WTC11 (cell line): Measurements from ENCODE around the gene USP44. TPM values are rescaled to one million over a fixed set of nuclear protein-coding genes. Genes with fewer than 3 reads are reported as not detected.

Source experiments
- ATAC-seq: fragments of 200-7000 bp; cut with Tn5 transposase; 2 replicates; pipeline ENCODE4 v1.10.0; 2021; ENCODE audit warnings: mild to moderate bottlenecking, moderate library complexity
- CTCF ChIA-PET: fragments of 300-600 bp; sonication (Branson Sonifier 250); formaldehyde crosslinking; loops from one replicate; lab custom pipeline; 2021; ENCODE audit warnings: antibody characterized with exemption; lab: Charles Lee
- POLR2A ChIA-PET: fragments of 350-600 bp; sonication (Branson Sonifier 250); formaldehyde crosslinking; loops from one replicate; lab custom pipeline; 2021; ENCODE audit warnings: antibody characterized with exemption; lab: Charles Lee
- DNase-seq: peaks from one replicate; pipeline ENCODE4 v3.0.0; 2021; ENCODE audit warnings: low spot score
- H3K27ac Mint-ChIP-seq: 2 replicates; pipeline ENCODE4 v1.8.0; 2021; ENCODE audit warnings: mixed read lengths
- H3K27me3 Mint-ChIP-seq: 2 replicates; pipeline ENCODE4 v1.8.0; 2021; ENCODE audit warnings: low read depth, mild to moderate bottlenecking, moderate library complexity, mixed read lengths
- H3K36me3 Mint-ChIP-seq: 2 replicates; pipeline ENCODE4 v1.8.0; 2021; ENCODE audit warnings: mixed read lengths
- H3K4me1 Mint-ChIP-seq: 2 replicates; pipeline ENCODE4 v1.8.0; 2022; ENCODE audit warnings: mixed read lengths
- H3K4me3 Mint-ChIP-seq: 2 replicates; pipeline ENCODE4 v1.8.0; 2021; ENCODE audit warnings: mild to moderate bottlenecking, moderate library complexity, mixed read lengths
- H3K9me3 Mint-ChIP-seq: 2 replicates; pipeline ENCODE4 v1.8.0; 2021; ENCODE audit warnings: mixed read lengths
- AFF4 ChIP-seq: sonication (generic); formaldehyde crosslinking; IDR thresholded peaks from 2 replicates; pipeline ENCODE4 v1.8.1; 2023; ENCODE audit warnings: mild to moderate bottlenecking, missing genetic modification reagents, borderline replicate concordance
- ATF1 ChIP-seq: sonication (generic); formaldehyde crosslinking; IDR thresholded peaks from 2 replicates; pipeline ENCODE4 v1.8.1; 2023; ENCODE audit warnings: mild to moderate bottlenecking, moderate library complexity, missing genetic modification reagents
- ATF6 ChIP-seq: sonication (generic); formaldehyde crosslinking; IDR thresholded peaks from 2 replicates; pipeline ENCODE4 v1.8.1; 2023; ENCODE audit warnings: mild to moderate bottlenecking, missing genetic modification reagents
- CREM ChIP-seq: sonication (generic); formaldehyde crosslinking; IDR thresholded peaks from 2 replicates; pipeline ENCODE4 v1.8.1; 2022; ENCODE audit warnings: mild to moderate bottlenecking, missing genetic modification reagents, moderate library complexity
- E2F1 ChIP-seq: sonication (generic); formaldehyde crosslinking; IDR thresholded peaks from 2 replicates; pipeline ENCODE4 v1.8.0; 2022; ENCODE audit warnings: mild to moderate bottlenecking, missing genetic modification reagents
- E2F4 ChIP-seq: sonication (generic); formaldehyde crosslinking; IDR thresholded peaks from 2 replicates; pipeline ENCODE4 v1.8.1; 2022; ENCODE audit warnings: low read depth, mild to moderate bottlenecking, moderate library complexity, missing genetic modification reagents, borderline replicate concordance
- ELF4 ChIP-seq: sonication (generic); formaldehyde crosslinking; IDR thresholded peaks from 2 replicates; pipeline ENCODE4 v1.8.1; 2022; ENCODE audit warnings: low read depth, mild to moderate bottlenecking, moderate library complexity, missing genetic modification reagents
- FOXP1 ChIP-seq: sonication (generic); formaldehyde crosslinking; IDR thresholded peaks from 2 replicates; pipeline ENCODE4 v1.8.0; 2022; ENCODE audit warnings: missing genetic modification reagents, mild to moderate bottlenecking, moderate library complexity, borderline replicate concordance
- FOXP4 ChIP-seq: sonication (generic); formaldehyde crosslinking; IDR thresholded peaks from 2 replicates; pipeline ENCODE4 v1.8.0; 2022; ENCODE audit warnings: mild to moderate bottlenecking, missing genetic modification reagents
- IRF1 ChIP-seq: sonication (generic); formaldehyde crosslinking; IDR thresholded peaks from 2 replicates; pipeline ENCODE4 v1.8.0; 2023; ENCODE audit warnings: missing genetic modification reagents
- IRF2 ChIP-seq: sonication (generic); formaldehyde crosslinking; IDR thresholded peaks from 2 replicates; pipeline ENCODE4 v1.8.0; 2022; ENCODE audit warnings: low read depth, missing genetic modification reagents, borderline replicate concordance
- JUN ChIP-seq: sonication (generic); formaldehyde crosslinking; IDR thresholded peaks from 2 replicates; pipeline ENCODE4 v1.8.0; 2023; ENCODE audit warnings: mild to moderate bottlenecking, missing genetic modification reagents
- KAT7 ChIP-seq: sonication (generic); formaldehyde crosslinking; IDR thresholded peaks from 2 replicates; pipeline ENCODE4 v1.8.1; 2023; ENCODE audit warnings: missing genetic modification reagents, mild to moderate bottlenecking, borderline replicate concordance
- NR2C2 ChIP-seq: sonication (generic); formaldehyde crosslinking; IDR thresholded peaks from 2 replicates; pipeline ENCODE4 v1.8.0; 2022; ENCODE audit warnings: mild to moderate bottlenecking, missing genetic modification reagents
- OVOL2 ChIP-seq: fragments of 250-450 bp; sonication (Bioruptor Pico); IDR thresholded peaks from 2 replicates; pipeline ENCODE4 v1.9.0; 2021; ENCODE audit warnings: mild to moderate bottlenecking, borderline replicate concordance
- RELA ChIP-seq: sonication (generic); formaldehyde crosslinking; IDR thresholded peaks from 2 replicates; pipeline ENCODE4 v1.8.1; 2022; ENCODE audit warnings: missing genetic modification reagents, mild to moderate bottlenecking, borderline replicate concordance
- SOX15 ChIP-seq: fragments of 250-450 bp; sonication (Bioruptor Pico); IDR thresholded peaks from 2 replicates; pipeline ENCODE4 v1.9.0; 2021; ENCODE audit warnings: mild to moderate bottlenecking
- TEAD1 ChIP-seq: sonication (generic); formaldehyde crosslinking; IDR thresholded peaks from 2 replicates; pipeline ENCODE4 v1.8.0; 2022; ENCODE audit warnings: mild to moderate bottlenecking, missing genetic modification reagents
- ZNF317 ChIP-seq: sonication (generic); formaldehyde crosslinking; IDR thresholded peaks from 2 replicates; pipeline ENCODE4 v1.8.1; 2023; ENCODE audit warnings: low read depth, mild to moderate bottlenecking, moderate library complexity, missing genetic modification reagents, borderline replicate concordance
- ZNF425 ChIP-seq: fragments of 250-450 bp; sonication (Bioruptor Pico); conservative IDR thresholded peaks from 2 replicates; pipeline ENCODE4 v1.9.0; 2021; ENCODE audit warnings: mild to moderate bottlenecking
- total RNA-seq: library from RNA; stranded (reverse); gene quantifications from 3 replicates; pipeline ENCODE4 v1.2.3, GENCODE V29; 2021

USP44 gene
- total RNA-seq, 1 experiment from 2014 or later: 93.4 TPM

- POLR2A ChIA-PET: no interaction called here
- Mint-ChIP-seq H3K27ac (no peak overlapping the region), H3K4me1 (peaks cover 4% of the 10 kb centered on the region), H3K4me3 (no peak overlapping the region), H3K36me3 (no peaks in the 10 kb centered on the region), H3K9me3 (no peaks in the 10 kb centered on the region), H3K27me3 (no peaks in the 10 kb centered on the region)
- CTCF ChIA-PET: interaction anchor here (1.6 kb wide), 1 partner anchor 26 kb away, joined by 6 read pairs; no protein-coding TSS in a partner anchor
- no peak for TF ChIP-seq FOXP4 (CRISPR knock-in tag)
- no peak for TF ChIP-seq ELF4 (CRISPR knock-in tag)
- no peak for TF ChIP-seq RELA (CRISPR knock-in tag)
- no peak for TF ChIP-seq IRF1 (CRISPR knock-in tag)
- TF ChIP-seq SOX15 (CRISPR knock-in tag): no peak
- no peak for TF ChIP-seq E2F1
- TF ChIP-seq IRF2 (CRISPR knock-in tag): no peak
- TF ChIP-seq TEAD1 (CRISPR knock-in tag): no peak
- no peak for TF ChIP-seq ATF1
- no peak for TF ChIP-seq JUN
- TF ChIP-seq ZNF425: no peak
- no peak for TF ChIP-seq CREM
- no peak for TF ChIP-seq KAT7 (CRISPR knock-in tag)
- no peak for TF ChIP-seq E2F4 (CRISPR knock-in tag)
- TF ChIP-seq NR2C2 (CRISPR knock-in tag): no peak
- TF ChIP-seq AFF4: no peak
- no peak for TF ChIP-seq ZNF317 (CRISPR knock-in tag)
- no peak for TF ChIP-seq FOXP1 (CRISPR knock-in tag)
- no peak for TF ChIP-seq ATF6 (CRISPR knock-in tag)
- TF ChIP-seq OVOL2 (CRISPR knock-in tag): no peak
- ATAC-seq (no peak), DNase-seq (no peak)
These were observed 49.3 kb upstream of the USP44 start for GRCh38 chr12:95600567-95600966.
